Kasumi-1 (cell line): ENCODE measurements around the gene MYO5A.
"Not testable (repeated sequence)": the region's sequence is repeated elsewhere in the genome, so short reads cannot be mapped to it uniquely, and the experiment has no call there.

ENCODE experiments used
- DNase-seq, 2 experiments: peaks; one replicate each; lab custom pipeline; 2025; lab: John Stamatoyannopoulos, UW

The MYO5A gene

GRCh38 chr15:52288986-52289385 is 239.7 kb downstream of the MYO5A start:
- no peak for DNase-seq

GRCh38 chr15:52288051-52288942 is 240.4 kb downstream of the MYO5A start:
- DNase-seq, result no peak

- DNase-seq, result no peak
These were observed 241.6 kb downstream of the MYO5A start for GRCh38 chr15:52287114-52287513.

- not testable (repeated sequence) for DNase-seq
These were observed 242.7 kb downstream of the MYO5A start for GRCh38 chr15:52285941-52286340.

GRCh38 chr15:52284164-52284563 is 244.5 kb downstream of the MYO5A start:
- DNase-seq, result no peak

DNA sequence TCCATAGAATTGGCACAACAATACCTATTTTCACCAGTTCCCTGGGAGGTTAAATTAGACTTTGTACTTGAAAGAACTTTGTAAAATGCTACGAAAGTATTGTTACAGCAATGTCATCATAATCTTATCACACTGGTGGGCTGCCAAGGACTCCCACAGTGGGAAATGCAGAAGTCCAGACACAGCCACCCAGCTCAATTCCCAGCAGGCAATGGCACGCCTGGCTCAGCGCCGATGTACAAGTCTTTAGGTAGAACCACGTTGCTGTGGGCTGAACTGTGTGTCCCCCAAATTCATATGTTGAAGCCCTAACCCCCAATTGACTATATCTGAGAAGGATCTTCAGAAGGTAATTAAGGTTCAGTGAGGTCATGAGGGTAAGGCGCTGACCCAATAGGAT is 245.4 kb downstream of the MYO5A start:
- no peak for DNase-seq

DNA sequence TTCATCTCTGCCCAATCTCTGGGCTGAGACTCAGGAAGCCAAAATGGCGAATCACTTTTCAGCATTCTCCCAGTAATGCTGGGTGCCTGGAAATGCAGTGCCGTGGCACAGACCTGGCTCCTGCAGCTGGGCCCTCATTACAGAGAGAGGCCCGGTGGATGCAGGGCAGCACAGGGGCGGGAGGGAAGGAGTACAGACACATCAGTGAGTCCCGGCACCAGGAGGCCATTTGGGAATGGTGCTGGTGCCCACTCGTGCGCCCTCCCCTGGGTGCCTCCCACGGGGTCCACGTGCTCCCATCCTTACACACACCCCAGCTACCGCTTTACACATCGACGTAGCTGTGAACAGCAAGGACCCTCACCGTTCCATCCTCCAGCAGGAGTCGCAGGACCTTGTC is 246.3 kb downstream of the MYO5A start:
- no peak for DNase-seq

GRCh38 chr15:52281085-52282035 is 247.3 kb downstream of the MYO5A start:
- DNase-seq, result no peak

DNA sequence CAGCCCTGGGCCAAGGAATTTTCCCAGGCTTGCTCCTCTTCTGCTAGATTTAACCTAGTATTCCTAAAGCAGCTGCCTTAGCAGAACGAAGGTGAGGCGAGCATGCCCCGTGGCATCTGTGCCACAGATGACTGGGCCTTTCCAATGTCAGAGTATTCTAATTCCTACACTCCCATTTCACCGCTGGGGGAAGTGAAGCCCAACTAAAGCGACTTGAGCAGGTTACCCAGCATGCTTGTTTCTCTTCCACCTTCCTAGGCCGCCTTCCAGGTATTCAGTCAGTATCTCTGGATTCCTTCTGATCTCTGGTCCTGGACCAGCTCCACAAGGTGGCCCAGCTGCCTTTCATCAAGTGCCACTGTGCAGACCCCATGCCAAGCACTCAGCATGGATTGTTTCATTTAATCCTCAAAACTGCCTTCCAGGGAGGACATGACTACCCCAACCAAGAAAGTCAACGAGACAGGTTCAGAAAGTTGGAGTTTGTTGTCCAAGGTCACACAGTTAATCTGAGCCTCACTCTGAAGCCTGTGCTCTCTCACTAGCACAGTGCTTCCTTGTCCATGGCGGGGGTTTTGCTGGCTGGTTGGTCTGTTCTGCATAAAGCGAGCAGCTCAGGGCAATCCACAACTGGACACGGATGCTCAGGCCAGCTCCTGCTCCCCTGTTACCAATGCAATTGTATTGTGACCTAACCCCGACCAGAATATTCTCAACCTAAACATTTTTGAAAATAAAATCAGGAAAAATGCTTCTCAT is 248.2 kb downstream of the MYO5A start:
- no peak for DNase-seq

DNA sequence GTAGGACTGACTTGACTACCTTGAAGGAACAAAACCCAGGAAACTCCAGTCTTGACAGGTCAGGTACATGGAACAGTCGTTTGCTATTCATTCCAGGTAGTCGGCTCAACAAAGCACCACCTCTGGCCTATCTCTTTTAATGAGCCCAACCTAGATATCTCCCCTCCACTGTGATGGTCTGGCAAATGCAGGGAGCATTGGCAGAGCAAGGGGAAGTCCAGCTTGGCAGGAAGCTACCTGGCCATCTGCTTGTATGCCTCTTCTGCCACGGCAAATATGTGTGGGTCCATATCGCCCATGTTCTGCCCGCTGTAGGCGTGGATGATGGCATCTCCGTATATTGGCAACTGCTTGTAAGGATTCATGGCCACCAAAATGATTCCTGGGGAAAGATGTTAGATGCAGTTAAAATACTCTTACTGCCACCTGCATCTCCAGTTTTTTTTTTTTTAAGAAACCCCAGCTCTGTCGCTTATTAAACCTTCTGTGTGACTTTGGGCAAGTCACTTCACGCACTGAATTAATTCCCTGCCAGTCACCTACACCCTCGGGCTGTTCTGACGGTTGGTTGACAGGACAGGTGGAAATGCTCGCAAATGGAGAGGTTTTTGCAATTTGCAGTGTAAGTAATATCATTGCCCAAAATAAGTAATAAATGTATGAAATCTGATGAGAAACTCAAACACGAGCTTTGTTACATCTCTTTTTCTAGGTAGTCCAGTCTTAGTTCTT is 249.9 kb downstream of the MYO5A start:
- DNase-seq, result no peak

- DNase-seq, result no peak
These were observed 250.5 kb downstream of the MYO5A start for GRCh38 chr15:52278135-52278534.

DNA sequence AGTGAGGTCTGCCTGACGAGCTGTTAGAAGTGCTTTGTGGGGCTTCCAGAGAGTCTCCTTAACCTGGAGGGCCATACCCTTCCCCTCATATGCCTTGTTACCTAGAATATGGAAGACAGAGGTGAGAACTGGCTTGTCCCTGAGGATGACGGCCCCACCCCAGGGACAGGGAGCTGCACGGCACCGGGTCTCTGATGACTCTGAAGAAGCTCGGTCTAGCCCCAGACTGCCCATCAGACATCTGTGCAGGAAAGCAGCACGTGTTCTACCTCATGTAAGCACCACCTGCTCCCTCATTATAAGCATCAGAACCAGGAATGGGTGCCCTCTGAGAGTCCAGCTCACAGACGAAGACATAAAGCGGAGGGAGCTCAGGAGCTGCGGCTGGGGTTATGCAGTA is 251.1 kb downstream of the MYO5A start:
- DNase-seq, result no peak

DNA sequence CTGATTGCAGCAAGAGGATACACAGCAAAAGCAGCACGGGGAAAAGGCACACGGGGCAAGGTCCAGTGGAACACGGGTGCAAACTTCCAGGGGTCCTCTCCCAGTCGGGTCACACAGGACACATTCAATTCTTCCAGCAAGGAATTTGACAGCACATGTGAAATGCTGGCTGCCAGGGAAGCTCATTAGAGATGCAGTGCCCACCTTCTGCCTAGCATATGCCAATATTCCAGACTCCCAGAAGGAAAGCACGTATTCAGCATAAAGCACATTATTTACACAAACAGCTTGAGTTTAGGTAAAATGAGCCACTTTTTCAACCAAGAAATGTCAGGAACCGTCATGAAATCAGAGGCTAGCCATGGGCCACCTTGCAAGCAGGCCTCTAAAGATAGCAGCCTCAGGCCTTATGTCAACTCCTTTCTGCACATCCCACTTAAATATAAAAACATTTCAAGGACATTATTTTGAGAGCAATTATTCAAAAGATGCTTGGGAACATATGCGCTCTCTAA is 252.4 kb downstream of the MYO5A start:
- DNase-seq, result no peak

DNA sequence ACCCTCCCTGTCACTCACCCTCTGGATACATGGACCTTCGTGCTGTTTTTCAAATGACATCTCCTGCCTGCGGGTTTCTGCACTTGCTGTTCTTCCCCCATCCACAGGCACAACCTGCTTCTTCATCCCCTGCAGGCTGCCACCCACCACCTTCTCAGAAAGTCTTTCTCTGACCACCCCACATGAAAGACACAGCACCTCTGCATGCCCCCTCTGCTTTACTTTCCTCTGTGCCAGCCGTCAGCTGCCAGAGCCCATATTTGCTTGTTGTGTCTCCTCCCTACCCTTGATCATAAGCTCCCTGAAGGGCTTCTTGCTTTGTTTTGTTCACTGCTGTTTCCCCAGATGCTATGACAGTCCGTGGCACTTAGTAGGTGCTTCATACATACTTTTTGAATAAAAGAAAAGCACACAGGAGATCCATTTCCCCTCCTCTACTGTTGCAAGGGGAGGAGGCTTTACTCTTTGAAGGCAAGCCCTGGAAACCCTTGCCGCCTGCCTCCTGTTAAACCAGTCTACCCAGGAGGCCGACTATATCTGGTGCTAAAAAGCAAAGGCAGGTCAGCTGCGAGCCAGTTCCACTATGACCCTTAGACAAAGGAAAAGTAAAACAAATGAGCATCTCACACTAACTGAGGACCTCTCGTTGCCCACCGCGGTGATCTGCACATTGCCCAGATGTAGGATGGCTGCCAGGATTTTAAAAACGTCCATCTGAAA is 265.0 kb downstream of the MYO5A start:
- no peak for DNase-seq

- DNase-seq, result no peak
These were observed 266.3 kb downstream of the MYO5A start for GRCh38 chr15:52262364-52262763.

DNA sequence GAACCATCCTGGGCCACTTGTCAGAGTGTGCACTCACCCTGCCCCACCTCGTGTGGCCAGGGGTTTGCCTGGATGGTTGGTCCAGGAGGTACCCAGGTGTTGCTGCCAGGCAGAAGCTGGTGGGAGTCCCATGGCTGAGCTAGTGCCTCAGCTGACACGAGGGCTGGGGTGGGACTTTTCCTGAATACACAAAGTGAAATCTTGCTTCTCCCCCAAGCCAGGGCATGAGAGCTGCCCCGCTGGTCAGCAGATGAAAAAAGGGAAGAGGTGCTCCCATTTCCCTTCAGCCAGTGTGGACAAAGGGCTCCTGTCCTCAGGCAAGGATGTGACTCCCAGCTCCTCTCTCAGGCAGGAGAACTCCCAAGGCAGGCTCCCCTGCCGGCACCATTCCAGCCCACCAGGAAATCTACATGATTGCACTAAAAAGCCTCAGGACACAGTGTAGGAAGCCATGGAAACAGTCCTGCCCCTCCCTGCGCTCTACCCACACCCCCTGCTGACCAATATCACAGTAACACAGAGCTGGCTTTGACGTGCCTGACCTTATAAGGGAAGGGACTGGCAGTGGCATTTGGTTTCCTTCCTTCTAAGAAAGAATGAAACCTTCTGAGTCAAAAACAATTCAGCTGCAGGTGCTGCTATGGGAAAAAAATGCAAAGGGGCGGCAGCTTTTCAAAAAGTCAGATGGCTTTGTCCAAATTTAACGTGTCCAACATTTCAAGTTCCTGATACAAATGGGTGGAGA is 267.0 kb downstream of the MYO5A start:
- DNase-seq, result peak; percentile 3 to 7

DNA sequence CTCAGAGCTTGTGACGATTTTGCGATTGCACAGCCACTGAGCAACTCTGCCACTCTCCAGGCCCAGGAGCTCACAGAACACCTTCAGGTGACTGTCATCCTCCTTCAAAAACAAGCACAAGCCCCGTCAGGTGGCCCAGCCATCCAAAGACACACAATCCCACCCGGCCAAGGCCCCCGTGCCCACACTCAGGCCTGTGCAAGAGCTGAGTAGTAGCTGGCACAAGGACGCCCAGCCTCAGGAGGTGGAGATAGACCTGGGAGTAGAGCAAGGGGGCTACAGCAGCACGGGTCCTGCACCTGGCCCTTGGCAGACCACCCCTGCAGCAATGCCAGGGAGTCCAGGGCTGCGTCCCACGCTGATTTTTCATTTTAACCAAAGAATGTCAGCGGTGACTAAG is 267.7 kb downstream of the MYO5A start:
- no peak for DNase-seq

GRCh38 chr15:52259503-52259902 is 269.2 kb downstream of the MYO5A start:
- DNase-seq, result no peak

DNA sequence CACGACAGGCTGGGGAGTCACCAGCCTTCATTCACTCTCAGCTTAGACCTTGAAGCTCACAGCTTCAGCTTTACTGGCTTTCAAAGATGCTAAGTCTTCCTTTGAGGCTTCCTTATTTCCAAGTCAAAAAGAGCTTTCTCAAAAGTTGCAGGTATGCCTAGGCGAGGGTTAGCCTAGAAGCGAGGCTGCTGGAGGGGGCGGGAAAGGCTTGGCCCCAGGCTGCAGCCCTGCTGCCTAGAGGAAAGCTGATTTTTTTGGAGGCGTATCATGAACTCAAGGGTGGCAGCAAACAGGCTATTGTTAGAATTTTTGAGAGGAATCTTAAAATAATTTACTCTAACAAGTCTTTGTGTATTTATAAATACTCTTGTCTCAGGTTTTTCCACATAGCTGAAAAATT is 270.2 kb downstream of the MYO5A start:
- DNase-seq, result no peak

- no peak for DNase-seq
These were observed 271.0 kb downstream of the MYO5A start for GRCh38 chr15:52257734-52258062.
